PC-3 (cell line): ENCODE results near the gene CRYBG2. TPM values are rescaled to one million over a fixed set of nuclear protein-coding genes. Genes with fewer than 3 reads are reported as not detected.
A peak's percentile ranks its signal among the peaks of the same experiment; 100 is the strongest.

Source experiments
- ATAC-seq: fragments of 200-7000 bp; cut with Tn5 transposase; 2 replicates; pipeline ENCODE4 v1.9.1; 2020; ENCODE audit warnings: mild to moderate bottlenecking, moderate library complexity
- BruUV-seq: library from RNA; stranded (reverse); fragments of 400-500 nt; replicated peaks from 2 replicates; lab custom pipeline; 2021; lab: Mats Ljungman, UMichigan
- CTCF ChIA-PET: fragments of 300-600 bp; sonication (Branson Sonifier 250); formaldehyde crosslinking; loops from one replicate; lab custom pipeline; 2022; ENCODE audit warnings: antibody characterized with exemption; lab: Charles Lee
- POLR2A ChIA-PET: fragments of 300-600 bp; sonication (Branson Sonifier 250); formaldehyde crosslinking; loops from one replicate; lab custom pipeline; 2022; ENCODE audit warnings: antibody characterized with exemption; ENCODE audit not compliant: unreplicated experiment; lab: Charles Lee
- DNase-seq: peaks from one replicate; pipeline ENCODE4 v3.0.0-alpha.2; 2015
- H2AFZ ChIP-seq: fragments of 300-600 bp; sonication (generic); 2 replicates; pipeline ENCODE4 v1.6.0; 2016; ENCODE audit warnings: antibody characterized with exemption, low read length
- H3F3A ChIP-seq: fragments of 300-600 bp; sonication (generic); one replicate; pipeline ENCODE4 v1.6.0; 2017; ENCODE audit warnings: antibody characterized with exemption, low read length, control low read depth, mild to moderate bottlenecking; ENCODE audit not compliant: unreplicated experiment
- H3K27ac ChIP-seq: fragments of 300-600 bp; sonication (generic); 2 replicates; pipeline ENCODE4 v1.5.1; 2016; ENCODE audit warnings: mild to moderate bottlenecking, low read length
- H3K27me3 ChIP-seq: fragments of 300-600 bp; sonication (generic); 2 replicates; pipeline ENCODE4 v1.6.1; 2016; ENCODE audit warnings: low read length, mixed read lengths
- H3K36me3 ChIP-seq: fragments of 300-600 bp; sonication (generic); 2 replicates; pipeline ENCODE4 v1.6.1; 2016; ENCODE audit warnings: low read depth, mixed run types, low read length, mixed read lengths
- H3K4me1 ChIP-seq: fragments of 300-600 bp; sonication (generic); 2 replicates; pipeline ENCODE4 v1.5.1; 2016; ENCODE audit warnings: low read length; ENCODE audit not compliant: insufficient read depth
- H3K4me2 ChIP-seq: fragments of 300-600 bp; sonication (generic); 2 replicates; pipeline ENCODE4 v1.6.0; 2016; ENCODE audit warnings: low read length
- H3K4me3 ChIP-seq: fragments of 300-600 bp; sonication (generic); 2 replicates; pipeline ENCODE4 v1.5.1; 2016; ENCODE audit warnings: mild to moderate bottlenecking, low read length, mixed read lengths
- H3K79me2 ChIP-seq: fragments of 300-600 bp; sonication (generic); 2 replicates; pipeline ENCODE4 v1.6.1; 2017; ENCODE audit warnings: low read length, mixed read lengths
- H3K9ac ChIP-seq: fragments of 300-600 bp; sonication (generic); 2 replicates; pipeline ENCODE4 v1.6.0; 2016; ENCODE audit warnings: mild to moderate bottlenecking, low read length
- H3K9me2 ChIP-seq: fragments of 300-600 bp; sonication (generic); replicated peaks from 2 replicates; pipeline ENCODE4 v1.6.1; 2016; ENCODE audit warnings: mixed run types, low read length, mixed read lengths
- H3K9me3 ChIP-seq: fragments of 300-600 bp; sonication (generic); 2 replicates; pipeline ENCODE4 v1.6.1; 2016; ENCODE audit warnings: low read length, mixed read lengths
- H4K20me1 ChIP-seq: fragments of 300-600 bp; sonication (generic); 2 replicates; pipeline ENCODE4 v1.6.1; 2016; ENCODE audit warnings: low read length, mixed read lengths
- EZH2 ChIP-seq: fragments of 300-600 bp; sonication (generic); IDR thresholded peaks from one replicate; pipeline ENCODE4 v1.6.1; 2017; ENCODE audit warnings: antibody characterized with exemption, mild to moderate bottlenecking, low read length; ENCODE audit not compliant: unreplicated experiment
- EZH2phosphoT487 ChIP-seq: fragments of 300-600 bp; sonication (generic); IDR thresholded peaks from 2 replicates; pipeline ENCODE4 v1.6.1; 2018; ENCODE audit warnings: mild to moderate bottlenecking, antibody characterized with exemption, low read length, borderline replicate concordance
- intact Hi-C: fragments of 100-400 bp; cut with micrococcal nuclease; formaldehyde crosslinking; loops from 2 replicates; pipeline ENCODE4 v1.9.0; 2023
- total RNA-seq: library from RNA; depleted of rRNA; stranded (reverse); fragments of >200 nt; gene quantifications from 2 replicates; pipeline ENCODE4 v1.2.3, GENCODE V29; 2014
- TF ChIP-seq, protein P1 (sequence below): fragments of 300-600 bp; sonication (generic); conservative IDR thresholded peaks from 2 replicates; pipeline ENCODE4 v1.5.1; 2017; ENCODE audit warnings: antibody characterized with exemption, low read depth, mild to moderate bottlenecking, low read length

CRYBG2 gene
- total RNA-seq, 1 experiment from 2014 or later: 15.3 TPM

DNA sequence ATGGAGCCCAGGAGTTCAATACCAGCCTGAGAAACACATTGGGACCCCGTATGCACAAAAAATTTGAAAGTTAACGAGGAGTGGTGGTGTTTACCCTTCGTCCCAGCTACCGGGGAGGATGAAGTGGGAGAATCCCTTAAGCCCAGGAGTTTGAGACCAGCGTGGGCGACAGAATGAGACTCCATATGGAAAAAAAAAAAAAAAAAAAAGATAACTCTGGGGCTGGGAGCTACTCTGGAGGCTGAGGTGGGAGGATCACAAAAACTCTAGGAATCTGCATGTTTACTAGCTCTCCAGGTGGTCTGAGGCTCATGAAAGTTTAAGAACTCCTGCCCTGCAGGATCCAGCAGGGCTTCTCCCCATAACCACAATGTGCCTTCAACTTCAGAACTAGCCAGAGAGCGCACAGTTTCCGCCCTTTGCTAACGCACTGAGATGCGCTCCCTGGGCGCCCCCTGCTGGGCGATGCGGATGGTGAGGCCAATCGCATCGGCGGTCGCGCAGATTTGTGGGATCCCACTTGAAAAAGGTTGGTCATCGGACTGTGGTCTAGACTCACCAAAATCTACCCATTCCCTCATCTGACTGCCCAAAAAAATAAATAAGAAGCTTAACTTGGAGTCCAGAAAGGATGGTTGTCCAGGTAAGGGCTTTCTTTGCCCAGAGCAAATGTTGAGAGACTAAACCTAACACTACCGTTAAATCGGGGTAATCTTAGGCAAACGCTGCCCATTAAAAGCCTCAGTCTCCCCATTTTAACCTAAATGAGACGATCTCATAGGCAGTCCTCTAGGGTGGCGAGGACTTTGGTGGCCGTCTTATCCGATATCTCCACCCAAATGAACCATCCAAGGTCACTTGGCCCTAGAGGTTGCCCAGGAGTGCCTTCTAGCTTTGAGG is 9.9 kb upstream of the CRYBG2 start:
- H3F3A ChIP-seq: no peaks in the 10 kb centered on the region
- intact Hi-C loops: loop anchor here (1.0 kb wide), 1 partner anchor 28 kb away; no protein-coding TSS in a partner anchor
- no TSS peak for BruUV-seq

DNA sequence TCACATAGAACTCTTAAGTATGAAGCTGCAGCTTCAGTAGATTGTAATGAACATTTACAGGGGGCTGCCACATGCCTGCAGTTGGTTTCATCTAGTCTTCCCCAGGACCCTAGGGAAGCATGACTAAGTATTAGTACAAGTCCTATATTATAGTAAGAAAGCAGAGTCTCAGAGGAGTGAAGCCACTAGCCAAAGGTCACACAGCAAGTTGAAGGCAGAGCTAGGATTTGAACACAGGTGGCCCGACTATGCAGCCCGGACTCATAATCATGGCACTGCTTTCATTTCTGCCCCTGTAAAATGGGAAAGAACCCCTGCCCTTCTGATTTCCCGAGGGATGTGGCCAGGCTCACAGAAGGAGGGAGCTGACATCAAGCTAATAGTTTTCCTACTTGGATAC is 8.4 kb upstream of the CRYBG2 start:
- Histone ChIP-seq H3K79me2 (no peaks in the 10 kb centered on the region), H3K36me3 (no peaks in the 10 kb centered on the region), H3K4me3 (no peak overlapping the region), H3K27me3 (no peaks in the 10 kb centered on the region), H4K20me1 (no peaks in the 10 kb centered on the region), H3K9me2 (no peaks in the 10 kb centered on the region), H2AFZ (no peak overlapping the region), H3K4me2 (no peak overlapping the region), H3K9me3 (no peaks in the 10 kb centered on the region), H3F3A (no peaks in the 10 kb centered on the region), H3K4me1 (peaks cover 13% of the 10 kb centered on the region), H3K9ac (no peak overlapping the region), H3K27ac (no peak overlapping the region)
- ChIA-PET CTCF (interaction anchor here (0.9 kb wide), 1 partner anchor 55 kb away, joined by 3 read pairs; no protein-coding TSS in a partner anchor), POLR2A (no interaction called here)
- TF ChIP-seq EZH2phosphoT487 (no peak), EZH2 (no peak)
- TF ChIP-seq, protein P1, sequence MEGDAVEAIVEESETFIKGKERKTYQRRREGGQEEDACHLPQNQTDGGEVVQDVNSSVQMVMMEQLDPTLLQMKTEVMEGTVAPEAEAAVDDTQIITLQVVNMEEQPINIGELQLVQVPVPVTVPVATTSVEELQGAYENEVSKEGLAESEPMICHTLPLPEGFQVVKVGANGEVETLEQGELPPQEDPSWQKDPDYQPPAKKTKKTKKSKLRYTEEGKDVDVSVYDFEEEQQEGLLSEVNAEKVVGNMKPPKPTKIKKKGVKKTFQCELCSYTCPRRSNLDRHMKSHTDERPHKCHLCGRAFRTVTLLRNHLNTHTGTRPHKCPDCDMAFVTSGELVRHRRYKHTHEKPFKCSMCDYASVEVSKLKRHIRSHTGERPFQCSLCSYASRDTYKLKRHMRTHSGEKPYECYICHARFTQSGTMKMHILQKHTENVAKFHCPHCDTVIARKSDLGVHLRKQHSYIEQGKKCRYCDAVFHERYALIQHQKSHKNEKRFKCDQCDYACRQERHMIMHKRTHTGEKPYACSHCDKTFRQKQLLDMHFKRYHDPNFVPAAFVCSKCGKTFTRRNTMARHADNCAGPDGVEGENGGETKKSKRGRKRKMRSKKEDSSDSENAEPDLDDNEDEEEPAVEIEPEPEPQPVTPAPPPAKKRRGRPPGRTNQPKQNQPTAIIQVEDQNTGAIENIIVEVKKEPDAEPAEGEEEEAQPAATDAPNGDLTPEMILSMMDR: no peak
- ATAC-seq: no peak
- no TSS peak for BruUV-seq
- DNase-seq: no peak
- intact Hi-C loops: no loop called here

More for the DNA sequence above, 9.9 kb upstream of the CRYBG2 start:
- Histone ChIP-seq H3K4me1 (peaks cover 5% of the 10 kb centered on the region; the same call in 1 of the 2 replicates), H3K27me3 (no peaks in the 10 kb centered on the region), H3K4me3 (no peak overlapping the region), H3K9me3 (no peaks in the 10 kb centered on the region), H3K9ac (no peak overlapping the region), H4K20me1 (no peaks in the 10 kb centered on the region), H3K79me2 (no peaks in the 10 kb centered on the region), H3K4me2 (peak overlapping the region; percentile 7; the same call in 1 of the 2 replicates), H2AFZ (no peak overlapping the region), H3K27ac (no peak overlapping the region), H3K36me3 (no peaks in the 10 kb centered on the region), H3K9me2 (no peaks in the 10 kb centered on the region)
- DNase-seq (peak; percentile 80), ATAC-seq (peak; percentile 83)
- CTCF ChIA-PET: interaction anchor here (0.6 kb wide), 1 partner anchor 28 kb away, joined by 4 read pairs; no protein-coding TSS in a partner anchor
- TF ChIP-seq EZH2 (no peak), EZH2phosphoT487 (no peak)
- TF ChIP-seq, protein P1: peak; percentile 98
- POLR2A ChIA-PET: interaction anchor here (0.6 kb wide), 1 partner anchor 10 kb away, joined by 3 read pairs; no protein-coding TSS in a partner anchor
